ENCODE data around the gene RAB20. TPM values are rescaled to one million over a fixed set of nuclear protein-coding genes. Genes with fewer than 3 reads are reported as not detected.

The RAB20 gene
- total and polyA plus RNA-seq, 2 experiments from 2014 or later: 2.7 to 6.4 TPM

- in situ Hi-C loops (cut with MboI): no loop called here
- no peak for DNase-seq
- H3K4me2 ChIP-seq (ENCODE audit: unreplicated experiment): no peak overlapping the region
Observed at GRCh38 chr13:110525328-110526319, 35.9 kb downstream of the RAB20 start.

GRCh38 chr13:110524541-110525257 is 36.8 kb downstream of the RAB20 start:
- in situ Hi-C loops (cut with MboI): no loop called here

More at GRCh38 chr13:110525328-110526319, 35.9 kb downstream of the RAB20 start:
- Histone ChIP-seq H2AFZ (no peak overlapping the region), H3K9me3 (ENCODE audit: low read depth) (no peaks in the 10 kb centered on the region), H3K36me3 (ENCODE audit: low read depth) (no peaks in the 10 kb centered on the region), H3K27me3 (replicated peaks; ENCODE audit: insufficient read depth) (no peaks in the 10 kb centered on the region), H4K20me1 (ENCODE audit: insufficient read depth) (no peaks in the 10 kb centered on the region), H3K9ac (no peak overlapping the region), H3K4me1 (ENCODE audit: insufficient read depth) (peaks cover 8% of the 10 kb centered on the region), H3K27ac (no peak overlapping the region), H3K4me3 (no peak overlapping the region), H3K79me2 (ENCODE audit: insufficient read depth) (no peaks in the 10 kb centered on the region), H3F3A (ENCODE audit: insufficient read depth) (no peaks in the 10 kb centered on the region), H3K9me2 (ENCODE audit: insufficient read depth) (no peaks in the 10 kb centered on the region)
- TF ChIP-seq EZH2phosphoT487 (IDR thresholded peaks at IDR 0.05; ENCODE audit: insufficient read depth, low read depth): no peak
- WGBS, 2 experiments (ENCODE audit: low coverage in 1 of 2, low lambda C conversion rate in 2 of 2, missing lambda C conversion rate in 2 of 2): 66% methylated on average over 25 of the region's 25 CpGs

GRCh38 chr13:110523838-110524540 is 37.5 kb downstream of the RAB20 start:
- Histone ChIP-seq H3K79me2 (ENCODE audit: insufficient read depth) (no peaks in the 10 kb centered on the region), H3K4me1 (ENCODE audit: insufficient read depth) (peaks cover 10% of the 10 kb centered on the region), H3K4me3 (no peak overlapping the region), H4K20me1 (ENCODE audit: insufficient read depth) (no peaks in the 10 kb centered on the region), H3K36me3 (ENCODE audit: low read depth) (no peaks in the 10 kb centered on the region), H3F3A (ENCODE audit: insufficient read depth) (no peaks in the 10 kb centered on the region), H3K9me3 (ENCODE audit: low read depth) (no peaks in the 10 kb centered on the region), H2AFZ (no peak overlapping the region), H3K27me3 (replicated peaks; ENCODE audit: insufficient read depth) (no peaks in the 10 kb centered on the region), H3K4me2 (ENCODE audit: unreplicated experiment) (no peak overlapping the region), H3K27ac (no peak overlapping the region), H3K9me2 (ENCODE audit: insufficient read depth) (no peaks in the 10 kb centered on the region), H3K9ac (no peak overlapping the region)
- TF ChIP-seq EZH2 (IDR thresholded peaks at IDR 0.05; ENCODE audit: insufficient read depth, poor library complexity, severe bottlenecking): no peak
- no peak for TF ChIP-seq EZH2phosphoT487 (IDR thresholded peaks at IDR 0.05; ENCODE audit: insufficient read depth, low read depth)
- in situ Hi-C loops (cut with MboI): no loop called here
- no peak for DNase-seq
- WGBS, 2 experiments (ENCODE audit: low coverage in 1 of 2, low lambda C conversion rate in 2 of 2, missing lambda C conversion rate in 2 of 2): 82 to 85% methylated on average over 17 of the region's 17 CpGs

More at GRCh38 chr13:110524541-110525257, 36.8 kb downstream of the RAB20 start:
- no peaks in the 10 kb centered on the region for H3K27me3 ChIP-seq (replicated peaks; ENCODE audit: insufficient read depth)
- peaks cover 10% of the 10 kb centered on the region for H3K4me1 ChIP-seq (ENCODE audit: insufficient read depth)
- no peaks in the 10 kb centered on the region for H3F3A ChIP-seq (ENCODE audit: insufficient read depth)
- no peak overlapping the region for H2AFZ ChIP-seq
- H3K79me2 ChIP-seq (ENCODE audit: insufficient read depth): no peaks in the 10 kb centered on the region
- no peak for DNase-seq
- WGBS, 2 experiments (ENCODE audit: low coverage in 1 of 2, low lambda C conversion rate in 2 of 2, missing lambda C conversion rate in 2 of 2): 77 to 78% methylated on average over 21 of the region's 21 CpGs
- H4K20me1 ChIP-seq (ENCODE audit: insufficient read depth): no peaks in the 10 kb centered on the region
- H3K4me2 ChIP-seq (ENCODE audit: unreplicated experiment): no peak overlapping the region
- no peaks in the 10 kb centered on the region for H3K9me2 ChIP-seq (ENCODE audit: insufficient read depth)
- no peaks in the 10 kb centered on the region for H3K36me3 ChIP-seq (ENCODE audit: low read depth)
- no peak overlapping the region for H3K27ac ChIP-seq
- TF ChIP-seq EZH2 (IDR thresholded peaks at IDR 0.05; ENCODE audit: insufficient read depth, poor library complexity, severe bottlenecking): no peak
- no peak for TF ChIP-seq EZH2phosphoT487 (IDR thresholded peaks at IDR 0.05; ENCODE audit: insufficient read depth, low read depth)
- no peak overlapping the region for H3K4me3 ChIP-seq
- H3K9ac ChIP-seq: no peak overlapping the region
- no peaks in the 10 kb centered on the region for H3K9me3 ChIP-seq (ENCODE audit: low read depth)

- Histone ChIP-seq H3K36me3 (ENCODE audit: low read depth) (no peaks in the 10 kb centered on the region), H3K9me2 (ENCODE audit: insufficient read depth) (no peaks in the 10 kb centered on the region), H3K27me3 (replicated peaks; ENCODE audit: insufficient read depth) (no peaks in the 10 kb centered on the region), H3F3A (ENCODE audit: insufficient read depth) (no peaks in the 10 kb centered on the region), H3K9me3 (ENCODE audit: low read depth) (no peaks in the 10 kb centered on the region), H2AFZ (no peak overlapping the region), H3K4me3 (no peak overlapping the region), H3K79me2 (ENCODE audit: insufficient read depth) (no peaks in the 10 kb centered on the region), H3K4me2 (ENCODE audit: unreplicated experiment) (no peak overlapping the region), H3K27ac (no peak overlapping the region), H3K4me1 (ENCODE audit: insufficient read depth) (peaks cover 10% of the 10 kb centered on the region), H4K20me1 (ENCODE audit: insufficient read depth) (no peaks in the 10 kb centered on the region), H3K9ac (no peak overlapping the region)
- TF ChIP-seq EZH2phosphoT487 (IDR thresholded peaks at IDR 0.05; ENCODE audit: insufficient read depth, low read depth) (no peak), EZH2 (IDR thresholded peaks at IDR 0.05; ENCODE audit: insufficient read depth, poor library complexity, severe bottlenecking) (no peak)
- no peak for DNase-seq
- WGBS, 2 experiments (ENCODE audit: low coverage in 1 of 2, low lambda C conversion rate in 2 of 2, missing lambda C conversion rate in 2 of 2): 79 to 85% methylated on average over 9 of the region's 9 CpGs
- in situ Hi-C loops (cut with MboI): no loop called here
Observed at GRCh38 chr13:110523180-110523579, 38.3 kb downstream of the RAB20 start.
